Amygdala (tissue), 56 donors: ENCODE results near the gene C11orf87.

Experiments used
- DNase-seq, 56 donors: peaks; one replicate each; lab custom pipeline; 2025; lab: John Stamatoyannopoulos, UW

The C11orf87 gene

DNA sequence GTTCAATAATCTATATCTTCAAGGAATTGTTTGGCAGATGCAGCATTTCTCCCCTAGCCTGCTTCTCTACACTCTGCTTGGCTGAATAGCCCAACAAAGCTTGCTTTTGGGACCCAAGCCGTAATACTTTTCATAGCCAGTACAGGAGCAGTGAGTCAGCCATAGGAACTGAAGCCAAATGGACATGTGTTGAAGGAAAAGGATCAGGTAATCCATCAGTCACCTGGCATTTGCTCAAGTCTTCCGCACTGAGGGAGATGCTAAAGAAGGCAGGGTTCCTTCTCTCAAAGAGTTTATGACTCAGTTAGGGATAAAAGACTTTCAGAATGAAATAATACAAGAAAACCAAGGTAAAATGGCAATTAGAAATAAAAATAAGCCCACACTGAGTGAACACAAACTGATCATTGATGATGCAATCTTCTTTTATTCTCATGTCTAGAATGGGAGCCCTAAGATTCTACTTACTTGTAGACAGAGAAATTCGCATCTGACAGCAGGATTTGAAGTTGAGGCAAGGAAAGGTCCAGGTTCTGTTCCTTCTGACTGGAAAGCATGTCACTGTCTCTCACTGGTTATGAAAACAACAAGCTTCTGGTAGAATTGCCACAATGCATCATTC is 13.2 kb downstream of the C11orf87 start:
- DNase-seq: no peak

- DNase-seq: peak in 1 of 56 donors; percentile 1
These were observed 17.7 kb downstream of the C11orf87 start for GRCh38 chr11:109439684-109440083.

- no peak for DNase-seq
These were observed 21.1 kb downstream of the C11orf87 start for GRCh38 chr11:109443052-109443451.

- no peak for DNase-seq
These were observed 32.9 kb downstream of the C11orf87 start for GRCh38 chr11:109454857-109455256.
